Measurements from ENCODE around the gene UBE2C. TPM values are rescaled to one million over a fixed set of nuclear protein-coding genes. Genes with fewer than 3 reads are reported as not detected.

Gene UBE2C
- total and polyA plus RNA-seq, 2 of the 8 experiments (the other 6 are each of a cell fraction or from before 2014, with no cell fraction given), result 243 to 326 TPM

DNA sequence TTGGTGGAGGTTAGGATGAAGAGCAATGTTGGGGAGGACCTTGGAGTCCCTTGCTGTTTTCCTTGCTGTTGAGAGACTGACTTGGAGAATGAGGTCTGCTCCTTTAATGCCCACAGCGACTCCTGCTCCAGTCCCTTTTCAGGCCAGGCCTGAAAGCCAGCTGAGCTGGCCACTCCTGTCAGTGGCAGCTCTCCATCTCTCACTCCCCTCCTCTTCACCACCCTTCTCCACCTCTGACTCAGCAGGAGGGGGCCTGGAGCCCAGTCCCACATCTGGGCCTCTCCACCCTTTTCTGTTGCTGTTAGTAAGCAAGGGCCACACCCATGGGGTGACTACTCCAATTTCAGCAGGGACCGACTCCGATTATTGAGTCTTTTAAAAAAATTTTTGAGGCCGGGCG is 23.4 kb downstream of the UBE2C start (continued):
- TF ChIP-seq YY1 (IDR thresholded peaks at IDR 0.05; ENCODE audit: low read depth, low read length) (no peak), HDAC2 (IDR thresholded peaks at IDR 0.05; ENCODE audit: borderline replicate concordance in 1 of 2, low read depth in 2 of 2, low read length in 2 of 2) (no peak), SIRT6 (IDR thresholded peaks at IDR 0.05; ENCODE audit: low read length) (no peak), SRF (IDR thresholded peaks at IDR 0.05; ENCODE audit: low read depth, low read length) (no peak)

Measured in H1 (cell line).